ENCODE data around the gene SPDYE3. TPM values are rescaled to one million over a fixed set of nuclear protein-coding genes. Genes with fewer than 3 reads are reported as not detected.
A peak's percentile ranks its signal among the peaks of the same experiment; 100 is the strongest.
"Not testable (repeated sequence)": the region's sequence is repeated elsewhere in the genome, so short reads cannot be mapped to it uniquely, and the experiment has no call there.

The SPDYE3 gene
- total RNA-seq, 1 experiment from 2014 or later = not detected

GRCh38 chr7:100267648-100268047 lies 39.9 kb upstream of the SPDYE3 start:
- H3K79me2 ChIP-seq (ENCODE audit: insufficient read depth, low read length) = peaks cover 1% of the 10 kb centered on the region; the same call in 1 of the 2 replicates
- no peak overlapping the region for H4K91ac ChIP-seq (ENCODE audit: insufficient read length, low read depth, low read length)
- no peaks in the 10 kb centered on the region for H3K9me3 Mint-ChIP-seq
- no peak overlapping the region for H4K8ac ChIP-seq (replicated peaks; ENCODE audit: insufficient read length, low read depth, low read length)
- no peaks in the 10 kb centered on the region for H3K9me3 ChIP-seq (ENCODE audit: control insufficient read depth, low read depth, low read length)
- H3K27ac Mint-ChIP-seq = peak overlapping the region in 1 of 3 experiments; percentile 44; a peak in 1 of 7 replicates
- no peak overlapping the region for H3K9ac ChIP-seq (ENCODE audit: extremely low read depth, insufficient read length, low read length)
- H3K4ac ChIP-seq (ENCODE audit: low read depth, low read length) = no peak overlapping the region
- WGBS (ENCODE audit: extremely low coverage, insufficient read length, low lambda C conversion rate) = no CpG with 5 or more reads among the region's 6 CpGs
- no peak overlapping the region for H4K5ac ChIP-seq (ENCODE audit: insufficient read length, low read depth, low read length)
- no peak overlapping the region for H3K14ac ChIP-seq (ENCODE audit: insufficient read depth, low read length)
- no peaks in the 10 kb centered on the region for H4K20me1 ChIP-seq (ENCODE audit: control insufficient read depth, insufficient read depth, insufficient read length)
- H3K23me2 ChIP-seq (ENCODE audit: insufficient read length, low read depth, low read length, poor library complexity, severe bottlenecking) = peaks cover 5% of the 10 kb centered on the region
- H2BK5ac ChIP-seq (ENCODE audit: insufficient read length, low read length) = no peak overlapping the region
- no peak overlapping the region for H3K27ac ChIP-seq (ENCODE audit: insufficient read length, low read depth, low read length)
- no peak for DNase-seq
- TF ChIP-seq CTCF (conservative IDR thresholded peaks at IDR 0.05) = no peak
- peaks cover 4 to 5% (median 4%) of the 10 kb centered on the region in 3 experiments; a peak in 4 of 7 replicates for H3K36me3 Mint-ChIP-seq (ENCODE audit: insufficient read depth in 1 of 3, low read depth in 3 of 3)
- H3K4me3 Mint-ChIP-seq = no peak overlapping the region
- no peak overlapping the region for H3K56ac ChIP-seq (ENCODE audit: insufficient read length, low read depth, low read length)
- no peaks in the 10 kb centered on the region for H3K27me3 ChIP-seq (ENCODE audit: insufficient read depth, low read length)
- peaks cover 4% of the 10 kb centered on the region; the same call in 1 of the 2 replicates for H3K27me3 Mint-ChIP-seq (ENCODE audit: low read depth)
- H3K4me1 Mint-ChIP-seq = peaks cover 27 to 36% of the 10 kb centered on the region in 2 experiments
- H2AK5ac ChIP-seq (ENCODE audit: insufficient read length, low read length) = no peak overlapping the region
- no peak overlapping the region for H2BK120ac ChIP-seq (ENCODE audit: low read depth, low read length, poor library complexity, severe bottlenecking)
- no peak overlapping the region for H3T11ph ChIP-seq (ENCODE audit: low read length)
- H2BK20ac ChIP-seq (ENCODE audit: low read depth, low read length, poor library complexity, severe bottlenecking) = no peak overlapping the region
- no peak overlapping the region for H3K23ac ChIP-seq (ENCODE audit: insufficient read length, low read depth, low read length)
- H2BK15ac ChIP-seq (ENCODE audit: low read depth, low read length) = no peak overlapping the region
- H2BK12ac ChIP-seq (ENCODE audit: insufficient read length, low read depth, low read length) = no peak overlapping the region
- H3K18ac ChIP-seq (ENCODE audit: insufficient read length, low read depth, low read length) = no peak overlapping the region
- no peak overlapping the region for H3K4me2 ChIP-seq (ENCODE audit: insufficient read depth, insufficient read length, low read length)
- no peak overlapping the region for H2AFZ ChIP-seq (ENCODE audit: low read length)
- no peaks in the 10 kb centered on the region; the same call in 1 of the 2 replicates for H3K4me1 ChIP-seq (ENCODE audit: insufficient read depth, low read length)
- H3K79me1 ChIP-seq (ENCODE audit: insufficient read depth, low read depth, low read length, poor library complexity, severe bottlenecking) = peaks cover 2% of the 10 kb centered on the region

GRCh38 chr7:100268882-100269281 lies 38.6 kb upstream of the SPDYE3 start:
- H3K27ac Mint-ChIP-seq; H3K36me3 Mint-ChIP-seq (ENCODE audit: insufficient read depth in 1 of 3, low read depth in 3 of 3); H3K9me3 Mint-ChIP-seq; H3K23ac ChIP-seq (ENCODE audit: insufficient read length, low read depth, low read length); H4K20me1 ChIP-seq (ENCODE audit: control insufficient read depth, insufficient read depth, insufficient read length); H4K5ac ChIP-seq (ENCODE audit: insufficient read length, low read depth, low read length); H3K79me1 ChIP-seq (ENCODE audit: insufficient read depth, low read depth, low read length, poor library complexity, severe bottlenecking); H3K27ac ChIP-seq (ENCODE audit: insufficient read length, low read depth, low read length); H2BK5ac ChIP-seq (ENCODE audit: insufficient read length, low read length); H2BK12ac ChIP-seq (ENCODE audit: insufficient read length, low read depth, low read length); H2BK120ac ChIP-seq (ENCODE audit: low read depth, low read length, poor library complexity, severe bottlenecking); H2BK20ac ChIP-seq (ENCODE audit: low read depth, low read length, poor library complexity, severe bottlenecking); H3K9me3 ChIP-seq (ENCODE audit: control insufficient read depth, low read depth, low read length); H3K27me3 ChIP-seq (ENCODE audit: insufficient read depth, low read length); H3K4ac ChIP-seq (ENCODE audit: low read depth, low read length); H3K56ac ChIP-seq (ENCODE audit: insufficient read length, low read depth, low read length); H3K27me3 Mint-ChIP-seq (ENCODE audit: low read depth); H3K9ac ChIP-seq (ENCODE audit: extremely low read depth, insufficient read length, low read length); H2AK5ac ChIP-seq (ENCODE audit: insufficient read length, low read length); DNase-seq; H2BK15ac ChIP-seq (ENCODE audit: low read depth, low read length); H2AFZ ChIP-seq (ENCODE audit: low read length); H3K79me2 ChIP-seq (ENCODE audit: insufficient read depth, low read length); H3K4me2 ChIP-seq (ENCODE audit: insufficient read depth, insufficient read length, low read length); H3T11ph ChIP-seq (ENCODE audit: low read length); H3K14ac ChIP-seq (ENCODE audit: insufficient read depth, low read length); H3K23me2 ChIP-seq (ENCODE audit: insufficient read length, low read depth, low read length, poor library complexity, severe bottlenecking); H3K18ac ChIP-seq (ENCODE audit: insufficient read length, low read depth, low read length); H4K91ac ChIP-seq (ENCODE audit: insufficient read length, low read depth, low read length); H3K4me1 ChIP-seq (ENCODE audit: insufficient read depth, low read length); H4K8ac ChIP-seq (replicated peaks; ENCODE audit: insufficient read length, low read depth, low read length): not testable (repeated sequence)
- H3K4me3 Mint-ChIP-seq = peak overlapping the region in 1 of 2 experiments; percentile 40; a peak in 2 of 5 replicates
- no CpG with 5 or more reads among the region's 11 CpGs for WGBS (ENCODE audit: extremely low coverage, insufficient read length, low lambda C conversion rate)
- H3K4me1 Mint-ChIP-seq = peaks cover 27 to 44% of the 10 kb centered on the region in 2 experiments

Measured in H9 (cell line).